Large intestine (tissue), 3 donors: ENCODE measurements around the gene AFF3. TPM values are rescaled to one million over a fixed set of nuclear protein-coding genes. Genes with fewer than 3 reads are reported as not detected.

Experiments
- DNase-seq, 2 donors: peaks; one replicate each; pipeline versions ENCODE4 v3.0.0 to v3.0.0-alpha.2; 2013
- H3K27ac ChIP-seq: one replicate; pipeline ENCODE4 v1.5.1; 2013; ENCODE audit warnings: low read length
- H3K27me3 ChIP-seq: 2 replicates; pipeline ENCODE4 v1.6.1; 2013; ENCODE audit warnings: low read length; ENCODE audit not compliant: control insufficient read depth, insufficient read depth
- H3K36me3 ChIP-seq: 2 replicates; pipeline ENCODE4 v1.6.1; 2013; ENCODE audit warnings: low read length; ENCODE audit not compliant: control insufficient read depth, insufficient read depth
- H3K4me1 ChIP-seq: one replicate; pipeline ENCODE4 v1.6.1; 2013; ENCODE audit warnings: low read length; ENCODE audit not compliant: control insufficient read depth, insufficient read depth
- H3K4me3 ChIP-seq: one replicate; pipeline ENCODE4 v1.5.1; 2013; ENCODE audit warnings: low read length
- H3K9me3 ChIP-seq: one replicate; pipeline ENCODE4 v1.6.1; 2013; ENCODE audit warnings: mild to moderate bottlenecking, low read depth, low read length, moderate library complexity; ENCODE audit not compliant: control insufficient read depth
- WGBS: methylation state at CpG from one replicate; pipeline ENCODE4 v1.1.5; 2013; ENCODE audit warnings: low lambda C conversion rate; ENCODE audit not compliant: insufficient coverage; 5-methylcytosine and 5-hydroxymethylcytosine counted together
- polyA plus RNA-seq: library from polyadenylated mRNA; unstranded; fragments of 120-200 nt; gene quantifications from one replicate; pipeline ENCODE4 v1.2.1, GENCODE V29; 2013

Gene AFF3
- polyA plus RNA-seq, 1 donor, result 4.8 TPM

- WGBS, result no CpG with 5 or more reads among the region's 13 CpGs
- Histone ChIP-seq H3K27ac (no peak overlapping the region), H3K4me1 (no peaks in the 10 kb centered on the region), H3K36me3 (no peaks in the 10 kb centered on the region), H3K4me3 (no peak overlapping the region), H3K9me3 (no peaks in the 10 kb centered on the region), H3K27me3 (no peaks in the 10 kb centered on the region)
- DNase-seq, result no peak
Observed at GRCh38 chr2:99771681-99772333, 370.6 kb downstream of the AFF3 start.

GRCh38 chr2:99770876-99771275 is 371.5 kb downstream of the AFF3 start:
- Histone ChIP-seq H3K9me3 (no peaks in the 10 kb centered on the region), H3K27ac (no peak overlapping the region), H3K4me1 (no peaks in the 10 kb centered on the region), H3K27me3 (no peaks in the 10 kb centered on the region), H3K4me3 (no peak overlapping the region), H3K36me3 (no peaks in the 10 kb centered on the region)
- DNase-seq, result no peak
- WGBS, result 100% methylated on average over 1 of the region's 2 CpGs

DNA sequence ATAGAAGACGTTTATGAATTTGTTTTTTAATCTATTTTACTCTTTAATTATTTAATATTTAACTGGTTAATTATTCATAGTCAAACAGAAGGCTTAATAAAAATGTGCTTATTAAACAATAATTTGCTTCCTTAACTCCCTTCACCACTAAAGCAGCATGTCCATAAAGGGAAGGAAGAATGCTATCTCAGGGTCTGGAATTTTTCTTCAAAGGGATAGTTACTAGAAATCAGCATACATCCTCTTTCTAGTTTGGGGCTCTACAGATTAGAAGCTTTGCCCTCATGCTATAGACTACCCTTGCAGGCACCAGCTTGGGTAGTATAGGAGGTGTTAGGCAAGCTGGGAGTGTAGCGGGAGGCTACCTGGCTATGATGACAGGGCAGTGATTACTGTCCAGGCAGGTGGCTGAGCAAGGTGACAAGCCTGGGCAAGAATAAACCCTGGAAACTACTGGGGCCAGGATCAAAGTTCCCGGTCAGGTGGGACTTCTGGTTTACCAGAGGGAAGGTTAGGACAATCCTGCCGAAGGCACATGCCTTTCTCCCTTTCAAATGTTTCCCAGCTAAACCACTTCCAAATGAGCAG is 376.6 kb downstream of the AFF3 start:
- Histone ChIP-seq H3K4me1 (no peaks in the 10 kb centered on the region), H3K36me3 (no peaks in the 10 kb centered on the region), H3K27me3 (no peaks in the 10 kb centered on the region), H3K4me3 (no peak overlapping the region), H3K27ac (no peak overlapping the region), H3K9me3 (no peaks in the 10 kb centered on the region)
- 100% methylated on average over 1 of the region's 4 CpGs for WGBS
- no peak for DNase-seq

DNA sequence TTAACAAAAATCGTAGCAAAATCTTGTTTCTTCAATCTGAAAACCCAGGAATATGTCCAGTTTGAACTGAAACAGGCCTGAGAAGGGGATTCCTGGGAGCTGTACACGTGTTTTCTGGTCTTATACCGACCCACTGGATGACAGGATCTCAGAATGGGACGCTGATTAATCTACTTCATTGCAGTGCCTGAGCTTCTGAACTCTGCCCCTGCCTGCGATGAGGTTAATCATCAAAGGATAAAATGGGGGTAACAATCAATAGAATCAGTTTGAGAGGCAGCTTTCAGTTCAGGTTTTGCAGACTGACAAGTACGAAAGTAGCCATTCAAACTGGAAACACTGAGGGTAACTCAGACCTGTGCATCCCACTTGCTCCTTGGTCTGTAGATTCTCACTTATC is 378.6 kb downstream of the AFF3 start:
- Histone ChIP-seq H3K27me3 (no peaks in the 10 kb centered on the region), H3K4me1 (no peaks in the 10 kb centered on the region), H3K4me3 (no peak overlapping the region), H3K36me3 (no peaks in the 10 kb centered on the region), H3K27ac (no peak overlapping the region), H3K9me3 (no peaks in the 10 kb centered on the region)
- no peak for DNase-seq
- WGBS, result no CpG with 5 or more reads among the region's 6 CpGs

DNA sequence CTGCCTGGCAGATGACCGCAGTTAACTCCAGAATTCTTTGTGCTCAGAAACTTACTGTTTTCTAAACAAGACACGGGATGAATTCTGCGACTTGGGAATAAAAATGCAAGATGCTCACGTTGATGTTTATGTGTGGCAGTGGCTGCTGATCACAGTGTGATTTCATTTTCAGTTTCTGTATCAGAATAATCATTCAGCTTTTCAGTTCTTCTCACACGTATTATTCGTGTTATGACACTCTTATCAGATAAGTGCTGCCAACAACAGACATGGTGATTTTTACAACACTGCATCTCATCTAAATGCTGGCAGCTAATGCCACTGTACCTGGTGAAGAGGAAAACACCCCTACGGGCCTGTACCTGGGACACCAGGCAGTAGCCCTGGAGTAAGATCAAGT is 379.7 kb downstream of the AFF3 start:
- no peaks in the 10 kb centered on the region for H3K36me3 ChIP-seq
- H3K27ac ChIP-seq, result no peak overlapping the region
- H3K4me3 ChIP-seq, result no peak overlapping the region
- DNase-seq, result no peak
- no peaks in the 10 kb centered on the region for H3K27me3 ChIP-seq
- no peaks in the 10 kb centered on the region for H3K9me3 ChIP-seq
- no peaks in the 10 kb centered on the region for H3K4me1 ChIP-seq
- WGBS, result 73% methylated on average over 3 of the region's 7 CpGs

GRCh38 chr2:99757611-99758114 is 384.7 kb downstream of the AFF3 start:
- Histone ChIP-seq H3K27me3 (no peaks in the 10 kb centered on the region), H3K4me3 (no peak overlapping the region), H3K27ac (no peak overlapping the region), H3K9me3 (no peaks in the 10 kb centered on the region), H3K36me3 (no peaks in the 10 kb centered on the region), H3K4me1 (no peaks in the 10 kb centered on the region)
- no CpG with 5 or more reads among the region's 3 CpGs for WGBS
- no peak for DNase-seq

DNA sequence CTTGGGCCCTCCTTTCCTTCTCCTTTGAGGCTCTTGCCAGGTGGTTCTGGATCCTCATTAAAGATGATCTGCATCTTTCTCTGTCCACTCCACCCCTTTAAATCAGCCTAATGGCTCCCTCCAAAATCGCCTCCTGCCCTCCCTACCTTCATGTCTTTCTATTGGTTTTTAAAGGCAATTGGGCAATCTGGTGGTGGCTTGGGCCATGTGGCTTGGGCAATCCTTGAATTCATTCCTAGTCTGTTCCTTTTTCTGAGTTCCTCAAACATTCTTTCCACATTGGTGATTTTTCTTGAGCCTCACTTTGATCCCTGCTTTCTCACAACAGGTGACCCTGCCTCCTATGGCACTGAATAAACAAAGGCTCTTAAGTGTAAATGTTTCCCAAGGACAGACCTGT is 386.3 kb downstream of the AFF3 start:
- WGBS, result 100% methylated on average over 1 of the region's 1 CpG
- DNase-seq, result no peak
- H3K36me3 ChIP-seq, result no peaks in the 10 kb centered on the region

GRCh38 chr2:99754210-99754609 is 388.2 kb downstream of the AFF3 start:
- Histone ChIP-seq H3K4me3 (no peak overlapping the region), H3K27me3 (no peaks in the 10 kb centered on the region), H3K9me3 (no peaks in the 10 kb centered on the region), H3K27ac (no peak overlapping the region), H3K36me3 (no peaks in the 10 kb centered on the region), H3K4me1 (no peaks in the 10 kb centered on the region)
- WGBS, result no CpG with 5 or more reads among the region's 4 CpGs
- no peak for DNase-seq

More for the DNA sequence above, 386.3 kb downstream of the AFF3 start:
- H3K9me3 ChIP-seq, result no peaks in the 10 kb centered on the region
- H3K4me3 ChIP-seq, result no peak overlapping the region
- no peak overlapping the region for H3K27ac ChIP-seq
- H3K4me1 ChIP-seq, result no peaks in the 10 kb centered on the region
- no peaks in the 10 kb centered on the region for H3K27me3 ChIP-seq

DNA sequence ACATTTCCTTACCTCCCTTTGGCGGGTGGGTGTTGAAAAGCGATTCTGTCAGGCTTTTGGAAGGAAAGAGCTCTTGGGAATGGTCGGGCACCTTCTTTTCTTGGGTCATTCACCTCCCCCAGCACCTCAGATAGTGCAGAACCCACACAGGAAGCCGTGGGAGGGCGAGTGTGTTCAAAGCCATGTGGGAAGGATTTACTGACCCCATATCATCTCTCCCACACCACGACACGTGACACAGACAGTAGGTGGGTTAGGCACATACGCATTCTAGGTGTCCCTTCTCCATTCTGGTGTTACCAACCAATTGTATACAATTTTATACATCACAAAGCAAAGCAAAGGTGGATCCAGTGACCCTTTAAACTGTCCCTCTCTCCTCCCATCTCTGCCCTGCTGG is 388.9 kb downstream of the AFF3 start:
- WGBS, result no CpG with 5 or more reads among the region's 8 CpGs
- H3K27ac ChIP-seq, result no peak overlapping the region
- no peaks in the 10 kb centered on the region for H3K4me1 ChIP-seq
- DNase-seq, result no peak
- no peaks in the 10 kb centered on the region for H3K9me3 ChIP-seq
- no peaks in the 10 kb centered on the region for H3K27me3 ChIP-seq
- H3K36me3 ChIP-seq, result no peaks in the 10 kb centered on the region
- H3K4me3 ChIP-seq, result no peak overlapping the region

DNA sequence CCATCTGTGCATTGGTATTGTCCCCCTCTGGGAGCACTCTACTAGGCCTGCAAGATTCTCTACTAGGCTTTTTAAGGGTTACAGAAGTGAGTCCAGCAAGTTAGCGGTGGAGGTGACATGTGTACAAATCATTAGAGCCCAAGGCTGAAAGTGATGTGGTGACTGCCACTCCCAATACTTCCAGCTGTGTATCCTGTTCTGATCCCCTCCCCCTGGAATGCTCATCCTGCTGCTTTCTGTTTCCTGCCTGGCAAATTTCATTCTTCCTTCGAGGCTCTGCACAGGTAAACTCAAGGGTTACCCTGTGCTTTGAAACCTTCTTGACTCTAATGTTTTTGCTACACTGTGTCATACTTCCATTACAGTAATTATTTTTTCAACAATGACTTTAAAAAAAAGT is 394.0 kb downstream of the AFF3 start:
- no CpG with 5 or more reads among the region's 2 CpGs for WGBS
- no peak for DNase-seq
- Histone ChIP-seq H3K9me3 (no peaks in the 10 kb centered on the region), H3K27me3 (no peaks in the 10 kb centered on the region), H3K36me3 (no peaks in the 10 kb centered on the region), H3K27ac (no peak overlapping the region), H3K4me1 (no peaks in the 10 kb centered on the region), H3K4me3 (no peak overlapping the region)

DNA sequence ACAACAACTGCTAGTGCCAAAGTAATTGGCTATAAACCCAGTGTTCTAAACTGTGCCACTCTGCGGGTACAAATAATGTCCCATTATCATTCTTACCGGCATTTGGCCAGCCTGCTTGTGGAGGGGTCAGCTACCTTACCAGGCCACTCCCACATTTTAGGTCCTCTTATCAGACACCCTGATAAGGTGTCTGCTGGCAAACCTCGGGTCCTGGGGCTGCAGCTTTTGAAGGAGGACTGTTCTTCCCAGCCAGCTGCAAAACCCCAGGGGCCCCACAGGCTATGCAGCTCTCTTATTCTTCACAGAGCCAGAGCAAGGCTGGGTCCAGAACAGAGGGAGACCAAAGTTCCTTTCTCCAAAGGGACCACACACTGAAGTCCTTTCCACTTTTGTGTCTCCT is 394.5 kb downstream of the AFF3 start:
- no peaks in the 10 kb centered on the region for H3K4me1 ChIP-seq
- no peak overlapping the region for H3K27ac ChIP-seq
- no peak overlapping the region for H3K4me3 ChIP-seq
- H3K36me3 ChIP-seq, result no peaks in the 10 kb centered on the region
- no peaks in the 10 kb centered on the region for H3K9me3 ChIP-seq
- DNase-seq, result no peak
- no CpG with 5 or more reads among the region's 3 CpGs for WGBS
- no peaks in the 10 kb centered on the region for H3K27me3 ChIP-seq
